GM21825 (cell line): ENCODE results near the gene ZNF816.
A peak's percentile ranks its signal among the peaks of the same experiment; 100 is the strongest.
"Not testable (repeated sequence)": the region's sequence is repeated elsewhere in the genome, so short reads cannot be mapped to it uniquely, and the experiment has no call there.

Source experiments
- ATAC-seq: cut with Tn5 transposase; IDR thresholded peaks from one replicate; pipeline ENCODE4 v1.9.1; 2021; ENCODE audit warnings: mild to moderate bottlenecking, moderate library complexity; ENCODE audit not compliant: unreplicated experiment

Gene ZNF816

DNA sequence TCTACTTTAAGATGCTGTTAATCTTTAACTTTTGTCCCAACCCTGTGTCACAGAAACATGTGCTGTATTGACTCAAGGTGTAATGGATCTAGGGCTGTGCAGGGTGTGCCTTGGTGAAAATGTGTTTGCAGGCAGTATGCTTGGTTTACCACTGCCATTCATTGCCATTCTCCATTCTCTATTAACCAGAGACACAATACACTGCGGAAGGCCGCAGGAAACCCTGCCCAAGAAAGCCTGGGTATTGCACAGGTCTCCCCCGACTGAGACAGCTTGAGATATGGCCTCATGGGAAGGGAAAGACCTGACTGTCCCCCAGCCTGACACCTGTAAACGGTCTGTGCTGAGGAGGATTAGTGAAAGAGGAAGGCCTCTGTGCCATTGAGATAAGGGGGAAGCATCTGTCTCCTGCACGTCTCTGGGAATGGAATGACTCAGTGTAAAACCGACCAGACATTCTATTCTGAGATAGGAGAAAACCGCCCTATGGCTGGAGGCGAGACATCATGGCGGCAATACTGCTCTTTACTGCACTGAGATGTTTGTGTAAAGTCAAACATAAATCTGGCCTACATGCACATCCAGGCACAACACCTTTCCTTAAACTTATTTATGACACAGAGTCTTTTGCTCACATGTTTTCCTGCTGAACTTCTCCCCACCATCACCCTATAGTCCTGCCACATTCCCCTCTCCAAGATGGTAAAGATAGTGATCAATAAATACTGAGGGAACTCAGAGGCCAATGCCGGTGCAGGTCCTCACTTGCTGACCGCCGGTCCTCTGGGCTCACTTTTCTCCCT is 26.3 kb downstream of the ZNF816 start:
- no peak for ATAC-seq

DNA sequence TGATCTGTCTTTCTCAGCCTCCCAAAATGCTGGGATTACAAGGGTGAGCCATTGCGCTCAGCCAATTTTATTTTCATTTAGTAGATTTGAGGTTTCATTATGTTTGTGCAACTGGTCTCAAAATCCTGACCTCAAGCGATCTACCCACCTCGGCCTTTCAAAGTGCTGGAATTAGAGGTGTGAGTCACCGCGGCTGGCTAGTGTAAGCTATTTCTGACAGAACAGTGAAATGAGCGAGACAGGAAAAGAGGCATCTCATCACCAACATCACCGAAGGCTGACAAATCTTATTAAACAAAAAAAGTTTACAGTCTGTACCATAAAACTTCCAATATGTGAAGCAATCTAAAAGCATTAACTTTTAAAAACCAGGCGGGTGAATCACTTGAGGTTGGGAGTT is 27.2 kb downstream of the ZNF816 start:
- no peak for ATAC-seq

DNA sequence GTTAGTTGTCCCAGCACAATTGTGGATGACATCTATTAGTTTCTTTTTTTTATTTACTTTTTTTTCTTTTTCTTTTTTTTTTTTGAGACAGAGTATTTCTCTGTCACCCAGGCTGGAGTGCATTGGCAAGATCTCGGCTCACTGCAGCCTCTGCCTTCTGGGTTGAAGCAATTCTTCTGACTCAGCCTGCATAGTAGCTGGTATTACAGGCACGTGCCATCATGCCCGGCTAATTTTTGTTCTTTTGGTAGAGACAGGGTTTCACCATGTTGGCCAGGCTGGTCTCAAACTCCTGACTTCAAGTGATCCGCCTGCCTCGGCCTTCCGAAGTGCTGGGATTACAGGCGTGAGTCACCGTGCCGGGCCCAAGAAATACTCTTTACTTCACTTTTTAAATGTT is 38.0 kb downstream of the ZNF816 start:
- ATAC-seq = not testable (repeated sequence)

DNA sequence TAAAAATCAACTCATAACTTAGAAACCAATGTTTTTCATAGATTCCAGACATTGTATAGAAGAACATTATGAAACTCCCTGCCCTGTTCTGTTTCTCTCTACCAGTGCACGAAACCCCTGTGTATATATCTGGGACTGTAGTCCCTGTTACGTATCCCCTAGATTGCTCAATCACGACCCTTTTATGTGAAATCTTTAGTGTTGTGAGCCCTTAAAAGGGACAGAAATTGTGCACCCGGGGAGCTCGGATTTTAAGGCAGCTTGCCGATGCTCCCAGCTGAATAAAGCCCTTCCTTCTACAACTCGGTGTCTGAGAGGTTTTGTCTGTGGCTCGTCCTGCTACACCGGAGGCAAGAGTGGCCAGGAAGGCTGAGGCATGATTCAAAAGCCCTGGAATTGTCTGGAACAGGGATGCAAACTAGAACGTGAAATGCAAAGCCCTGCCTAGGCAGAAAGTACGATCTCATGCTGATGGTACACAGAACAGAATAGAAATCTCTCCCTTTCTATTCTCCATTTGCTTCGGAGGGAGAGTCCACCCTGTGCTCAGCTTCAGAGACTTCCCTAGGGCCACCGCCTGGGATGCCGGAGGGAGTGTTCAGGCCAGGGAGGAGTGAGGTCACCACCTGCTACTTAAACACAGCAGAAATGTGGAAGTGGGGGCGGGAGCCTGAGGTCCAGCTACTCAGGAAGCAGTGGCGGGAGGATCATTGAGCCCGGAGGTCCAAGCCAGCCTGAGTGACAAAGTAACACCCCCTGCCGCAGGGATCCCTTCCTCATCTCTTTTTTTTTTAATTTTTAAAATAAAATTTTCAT is 38.7 kb downstream of the ZNF816 start:
- ATAC-seq = no peak

DNA sequence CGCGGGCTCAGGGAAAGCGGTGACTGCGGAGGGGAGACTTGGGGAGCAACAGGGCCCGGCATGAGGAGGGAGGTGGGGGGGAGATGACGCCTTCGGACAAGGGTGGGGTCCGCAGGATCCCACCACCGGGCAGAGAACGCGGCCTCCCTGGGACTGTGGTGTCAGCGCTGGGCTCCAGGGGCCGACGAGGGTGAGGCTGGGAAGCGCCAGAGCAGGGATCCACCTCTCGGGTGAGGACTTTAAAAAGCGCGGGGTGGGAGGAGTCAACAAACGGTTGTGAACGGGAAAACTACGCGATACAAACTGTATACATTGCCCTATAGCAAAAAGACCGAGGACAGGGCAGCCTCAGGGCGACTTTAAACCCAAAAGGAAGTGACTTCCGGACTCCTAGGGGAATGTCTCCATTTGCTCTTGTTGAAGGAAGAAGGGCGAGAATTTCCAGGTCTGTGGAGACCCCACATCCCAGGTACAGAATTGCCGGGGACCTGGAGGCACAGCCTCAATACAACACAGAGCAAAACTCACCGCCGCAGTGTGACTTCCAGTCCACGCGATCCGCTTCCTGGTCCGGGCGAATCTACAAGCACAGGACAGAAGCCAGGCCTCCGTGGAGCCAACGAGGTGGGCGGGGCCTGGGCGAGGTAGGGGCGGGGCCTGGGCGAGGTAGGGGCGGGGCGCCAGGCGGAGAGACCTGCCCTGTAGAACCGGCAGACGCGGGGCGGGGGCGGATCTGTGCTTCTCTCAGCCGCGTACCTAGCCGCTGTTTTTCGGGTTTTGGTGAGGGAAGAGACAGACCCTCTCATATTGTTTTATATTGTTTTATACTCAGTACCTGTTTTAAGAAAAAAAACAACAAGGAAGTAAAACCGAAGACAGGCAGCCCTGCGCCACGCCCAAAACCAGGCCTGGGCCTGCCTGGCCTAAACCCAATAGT is 39.6 kb downstream of the ZNF816 start, which contains the start of gene ZNF888:
Gene ZNF888 (minus strand): TSS at position 588 of the 937 bp plus-strand sequence. CDS start 5,555 bp downstream, outside the sequence.
- peak; percentile 92 for ATAC-seq

DNA sequence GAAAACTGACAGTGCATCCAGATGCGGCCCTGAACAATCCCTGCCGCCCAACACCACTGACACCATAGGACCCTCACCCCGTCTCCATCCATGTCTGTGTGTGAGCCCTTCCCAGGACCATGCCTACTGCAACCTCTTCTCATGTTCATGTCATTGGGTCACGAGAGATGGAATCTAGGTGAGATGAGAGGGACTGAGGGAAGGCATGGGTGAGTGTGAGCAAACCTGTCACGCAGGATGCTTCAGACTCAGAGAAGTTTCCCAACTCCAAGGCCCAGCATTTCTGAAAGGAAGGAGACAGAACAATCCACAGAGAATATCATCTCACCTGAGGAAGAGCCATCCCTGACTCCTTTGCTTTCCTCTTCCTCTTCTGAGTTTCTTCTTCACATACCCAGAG is 45.1 kb downstream of the ZNF816 start:
- no peak for ATAC-seq

DNA sequence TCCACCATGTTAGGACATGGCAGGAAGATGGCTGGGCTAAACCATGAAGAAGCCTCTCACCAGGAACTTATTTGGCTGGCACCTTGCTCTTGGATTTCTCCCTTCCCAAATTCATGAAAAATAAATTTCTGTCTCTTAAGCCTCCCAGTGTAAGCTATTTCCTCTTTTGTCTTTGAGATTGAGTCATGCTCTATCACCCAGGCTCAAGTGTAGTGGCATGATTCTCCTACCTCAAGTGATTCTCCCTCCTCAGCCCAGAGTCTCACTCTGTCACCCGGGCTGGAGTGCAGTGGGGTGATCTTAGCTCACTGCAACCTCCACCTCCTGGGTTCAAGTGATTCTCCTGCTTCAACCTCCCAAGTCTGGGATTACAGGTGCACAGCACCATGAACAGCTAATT is 52.0 kb downstream of the ZNF816 start:
- ATAC-seq = no peak

DNA sequence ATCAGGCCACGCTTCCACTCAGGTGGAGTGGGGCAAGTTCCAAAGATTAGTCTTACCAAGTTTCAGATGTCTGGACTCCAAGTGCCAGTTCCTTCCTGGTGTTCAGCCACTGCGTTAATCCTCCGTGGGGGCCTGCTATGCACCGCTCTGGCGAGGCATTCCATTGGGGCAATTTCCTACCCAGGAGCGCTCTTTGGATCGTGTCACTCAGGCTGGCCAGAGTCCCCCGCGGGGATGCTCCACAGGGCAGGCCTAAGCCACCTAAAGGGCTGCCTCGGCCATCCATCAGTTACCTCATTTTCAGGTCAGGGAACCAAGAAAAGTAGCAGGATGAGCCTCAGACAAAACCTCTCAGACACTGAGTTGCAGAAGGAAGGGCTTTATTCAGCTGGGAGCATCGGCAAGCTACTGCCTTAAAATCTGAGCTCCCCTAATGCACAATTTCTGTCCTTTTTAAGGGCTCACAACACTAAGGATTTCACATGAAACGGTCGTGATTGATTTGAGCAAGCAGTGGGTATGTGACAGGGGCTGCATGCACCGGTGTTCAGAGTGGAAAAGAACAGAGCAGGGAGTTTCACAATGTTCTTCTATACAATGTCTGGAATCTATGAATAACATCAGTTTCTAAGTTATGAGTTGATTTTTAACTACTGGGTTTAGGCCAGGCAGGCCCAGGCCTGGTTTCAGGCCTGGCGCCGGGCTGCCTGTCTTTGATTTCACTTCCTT is 58.5 kb downstream of the ZNF816 start:
- ATAC-seq = not testable (repeated sequence)

DNA sequence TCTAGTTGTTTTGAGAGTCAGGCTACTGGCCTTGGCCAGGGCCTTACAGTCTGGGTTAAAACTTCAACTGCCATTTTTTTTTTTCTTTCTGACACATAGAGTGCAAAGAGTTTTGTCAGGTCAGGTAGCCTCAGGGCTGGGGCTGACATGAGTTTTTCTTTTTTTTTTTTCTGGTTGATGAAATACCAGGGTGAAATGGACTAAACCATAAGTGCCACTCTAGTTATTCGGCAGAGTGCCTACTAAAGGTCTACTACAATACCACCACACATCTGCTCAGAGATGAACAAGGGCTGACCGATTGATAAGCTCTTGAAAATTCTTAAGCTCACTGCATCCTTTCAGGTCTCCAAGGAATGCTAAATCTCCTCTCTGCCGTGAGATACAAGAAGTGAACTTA is 60.8 kb downstream of the ZNF816 start:
- ATAC-seq = no peak
